Gastrocnemius medialis (tissue), 4 donors: Measurements from ENCODE around the gene OBSCN. TPM values are rescaled to one million over a fixed set of nuclear protein-coding genes. Genes with fewer than 3 reads are reported as not detected.

Source experiments
- ATAC-seq, 2 donors: fragments of 150-250 bp; one replicate each; pipeline ENCODE4 v1.9.1; 2016
- DNase-seq, 2 donors: peaks; one replicate each; pipeline ENCODE4 v3.0.0-alpha.2; 2019
- H3K27ac ChIP-seq, 4 donors: fragments of 200-600 bp; sonication (generic); 1 replicate in 1 of 4; 2 replicates in 3 of 4; pipeline ENCODE4 v1.5.1; 2016 to 2018; ENCODE audit warnings: mild to moderate bottlenecking in 2 of 4, moderate library complexity in 1 of 4
- H3K27me3 ChIP-seq, 3 donors: fragments of 200-600 bp; sonication (generic) in 2 of 3; 1 replicate in 1 of 3; 2 replicates in 2 of 3; pipeline versions ENCODE4 v1.5.1 to v1.6.0; 2016 to 2019; ENCODE audit warnings: mild to moderate bottlenecking in 1 of 3, moderate library complexity in 1 of 3
- H3K36me3 ChIP-seq, 2 donors: fragments of 200-600 bp; sonication (generic) in 1 of 2; one replicate each; pipeline ENCODE4 v1.5.1; 2017 to 2018
- H3K4me1 ChIP-seq, 2 donors: fragments of 200-600 bp; sonication (generic) in 1 of 2; one replicate each; pipeline ENCODE4 v1.5.1; 2016 to 2017; ENCODE audit warnings: mild to moderate bottlenecking in 2 of 2
- H3K4me3 ChIP-seq, 4 donors: fragments of 200-600 bp; sonication (generic) in 3 of 4; 1 replicate in 1 of 4; 2 replicates in 3 of 4; pipeline ENCODE4 v1.5.1; 2016 to 2019; ENCODE audit warnings: mild to moderate bottlenecking in 2 of 4
- H3K9me3 ChIP-seq, 3 donors: fragments of 200-600 bp; sonication (generic) in 2 of 3; 1 replicate in 1 of 3; 2 replicates in 2 of 3; pipeline ENCODE4 v1.5.1; 2016 to 2019
- POLR2A ChIP-seq, 2 donors: fragments of 450-650 bp; IDR thresholded peaks; one replicate each; pipeline ENCODE4 v1.6.1; 2017; ENCODE audit warnings: antibody characterized with exemption in 2 of 2, mild to moderate bottlenecking in 2 of 2, moderate library complexity in 2 of 2
- in situ Hi-C, 4 donors: fragments of 200-750 bp; cut with MboI; loops; one replicate each; pipeline versions ENCODE4 v1.15.0 to v1.8.0; 2017; ENCODE audit warnings: low sequenced_read_pairs in 4 of 4
- intact Hi-C: fragments of 100-400 bp; cut with DNase I; formaldehyde crosslinking; loops from one replicate; pipeline ENCODE4 v1.15.1; 2023; ENCODE audit warnings: low total_unique reads
- total RNA-seq, 4 donors: library from RNA; depleted of rRNA; stranded (reverse); fragments of >200 nt; gene quantifications; one replicate each; pipeline versions ENCODE4 v1.1.0 to v1.2.3, GENCODE V29; 2016
- TF ChIP-seq, protein P1 (sequence below), 5 experiments: fragments of 450-650 bp in 3 of 5; fragments of 200-600 bp in 2 of 5; sonication (generic) in 2 of 5; IDR thresholded peaks in 4 of 5; conservative IDR thresholded peaks in 1 of 5; 1 replicate in 4 of 5; 2 replicates in 1 of 5; pipeline ENCODE4 v1.5.1; 2016 to 2019; ENCODE audit warnings: antibody characterized with exemption in 5 of 5, mild to moderate bottlenecking in 3 of 5, moderate library complexity in 3 of 5

OBSCN gene
- total RNA-seq, 4 donors from 2014 or later: 798 to 1,571 (median 1,162) TPM

DNA sequence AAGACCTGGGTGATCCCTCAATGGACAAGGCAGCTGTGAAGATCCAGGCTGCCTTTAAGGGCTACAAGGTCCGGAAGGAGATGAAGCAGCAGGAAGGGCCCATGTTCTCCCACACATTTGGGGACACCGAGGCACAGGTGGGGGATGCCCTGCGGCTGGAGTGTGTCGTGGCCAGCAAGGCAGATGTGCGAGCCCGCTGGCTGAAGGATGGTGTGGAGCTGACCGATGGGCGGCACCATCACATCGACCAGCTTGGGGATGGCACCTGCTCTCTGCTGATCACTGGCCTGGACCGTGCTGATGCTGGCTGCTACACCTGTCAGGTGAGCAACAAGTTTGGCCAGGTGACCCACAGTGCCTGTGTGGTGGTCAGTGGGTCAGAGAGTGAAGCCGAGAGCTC is 113.6 kb downstream of the OBSCN start:
- intact Hi-C loops (no loop called here), in situ Hi-C loops (no loop called here)
- no peak overlapping the region for H3K4me3 ChIP-seq
- ATAC-seq: no peak
- H3K36me3 ChIP-seq: peaks cover 6 to 82% of the 10 kb centered on the region in 2 donors
- TF ChIP-seq POLR2A (IDR thresholded peaks at IDR 0.05): no peak
- TF ChIP-seq, protein P1, sequence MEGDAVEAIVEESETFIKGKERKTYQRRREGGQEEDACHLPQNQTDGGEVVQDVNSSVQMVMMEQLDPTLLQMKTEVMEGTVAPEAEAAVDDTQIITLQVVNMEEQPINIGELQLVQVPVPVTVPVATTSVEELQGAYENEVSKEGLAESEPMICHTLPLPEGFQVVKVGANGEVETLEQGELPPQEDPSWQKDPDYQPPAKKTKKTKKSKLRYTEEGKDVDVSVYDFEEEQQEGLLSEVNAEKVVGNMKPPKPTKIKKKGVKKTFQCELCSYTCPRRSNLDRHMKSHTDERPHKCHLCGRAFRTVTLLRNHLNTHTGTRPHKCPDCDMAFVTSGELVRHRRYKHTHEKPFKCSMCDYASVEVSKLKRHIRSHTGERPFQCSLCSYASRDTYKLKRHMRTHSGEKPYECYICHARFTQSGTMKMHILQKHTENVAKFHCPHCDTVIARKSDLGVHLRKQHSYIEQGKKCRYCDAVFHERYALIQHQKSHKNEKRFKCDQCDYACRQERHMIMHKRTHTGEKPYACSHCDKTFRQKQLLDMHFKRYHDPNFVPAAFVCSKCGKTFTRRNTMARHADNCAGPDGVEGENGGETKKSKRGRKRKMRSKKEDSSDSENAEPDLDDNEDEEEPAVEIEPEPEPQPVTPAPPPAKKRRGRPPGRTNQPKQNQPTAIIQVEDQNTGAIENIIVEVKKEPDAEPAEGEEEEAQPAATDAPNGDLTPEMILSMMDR (IDR thresholded peaks at IDR 0.05 in 4 of 5, conservative IDR thresholded peaks at IDR 0.05 in 1 of 5): no peak
- no peaks in the 10 kb centered on the region for H3K27me3 ChIP-seq
- DNase-seq: no peak
- H3K9me3 ChIP-seq: no peaks in the 10 kb centered on the region
- H3K27ac ChIP-seq: peak overlapping the region in 3 of 4 donors; percentile 3 to 55 (median 35)
- H3K4me1 ChIP-seq: peaks cover 0 to 10% of the 10 kb centered on the region in 2 donors

DNA sequence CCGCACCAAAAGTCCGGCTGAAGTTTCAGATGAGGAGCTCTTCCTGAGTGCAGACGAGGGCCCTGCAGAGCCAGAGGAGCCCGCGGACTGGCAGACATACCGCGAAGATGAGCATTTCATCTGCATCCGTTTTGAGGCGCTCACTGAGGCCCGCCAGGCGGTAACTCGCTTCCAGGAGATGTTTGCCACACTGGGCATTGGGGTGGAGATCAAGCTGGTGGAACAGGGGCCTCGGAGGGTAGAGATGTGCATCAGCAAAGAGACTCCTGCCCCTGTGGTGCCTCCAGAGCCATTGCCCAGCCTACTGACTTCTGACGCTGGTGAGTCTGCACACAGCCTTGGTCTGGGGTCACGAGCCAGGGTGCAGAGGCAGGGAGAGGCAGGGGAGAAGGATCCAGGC is 114.1 kb downstream of the OBSCN start:
- Histone ChIP-seq H3K9me3 (no peaks in the 10 kb centered on the region), H3K4me1 (peaks cover under 1 to 12% of the 10 kb centered on the region in 2 donors), H3K36me3 (peaks cover 6 to 85% of the 10 kb centered on the region in 2 donors), H3K27me3 (no peaks in the 10 kb centered on the region), H3K27ac (peak overlapping the region in 1 of 4 donors; percentile 55), H3K4me3 (no peak overlapping the region)
- intact Hi-C loops (no loop called here), in situ Hi-C loops (no loop called here)
- DNase-seq: no peak
- no peak for ATAC-seq
- no peak for TF ChIP-seq POLR2A (IDR thresholded peaks at IDR 0.05)
- TF ChIP-seq, protein P1 (IDR thresholded peaks at IDR 0.05 in 4 of 5, conservative IDR thresholded peaks at IDR 0.05 in 1 of 5): no peak

DNA sequence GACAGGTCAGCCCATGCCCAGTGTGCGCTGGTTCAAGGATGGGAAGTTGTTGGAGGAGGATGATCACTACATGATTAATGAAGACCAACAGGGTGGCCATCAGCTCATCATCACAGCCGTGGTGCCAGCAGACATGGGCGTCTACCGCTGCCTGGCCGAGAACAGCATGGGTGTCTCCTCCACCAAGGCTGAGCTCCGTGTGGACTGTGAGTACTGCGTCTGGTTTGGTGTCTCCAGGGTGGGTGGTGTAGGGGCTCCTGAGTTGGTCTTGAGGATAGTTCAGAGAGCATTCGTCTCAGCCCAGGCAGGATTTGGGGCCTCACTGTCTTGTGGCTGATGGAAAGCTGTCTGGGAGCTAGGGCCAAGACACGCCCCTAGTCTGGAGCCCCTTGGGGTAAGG is 115.6 kb downstream of the OBSCN start:
- DNase-seq (no peak), ATAC-seq (no peak)
- Histone ChIP-seq H3K27me3 (no peaks in the 10 kb centered on the region), H3K36me3 (peaks cover 6 to 70% of the 10 kb centered on the region in 2 donors), H3K4me1 (peaks cover 6 to 23% of the 10 kb centered on the region in 2 donors), H3K4me3 (no peak overlapping the region), H3K9me3 (no peaks in the 10 kb centered on the region), H3K27ac (peak overlapping the region in 3 of 4 donors; percentile 7 to 42 (median 21))
- intact Hi-C loops: no loop called here
- in situ Hi-C loops: no loop called here
- TF ChIP-seq POLR2A (IDR thresholded peaks at IDR 0.05): no peak
- TF ChIP-seq, protein P1 (IDR thresholded peaks at IDR 0.05 in 4 of 5, conservative IDR thresholded peaks at IDR 0.05 in 1 of 5): no peak

DNA sequence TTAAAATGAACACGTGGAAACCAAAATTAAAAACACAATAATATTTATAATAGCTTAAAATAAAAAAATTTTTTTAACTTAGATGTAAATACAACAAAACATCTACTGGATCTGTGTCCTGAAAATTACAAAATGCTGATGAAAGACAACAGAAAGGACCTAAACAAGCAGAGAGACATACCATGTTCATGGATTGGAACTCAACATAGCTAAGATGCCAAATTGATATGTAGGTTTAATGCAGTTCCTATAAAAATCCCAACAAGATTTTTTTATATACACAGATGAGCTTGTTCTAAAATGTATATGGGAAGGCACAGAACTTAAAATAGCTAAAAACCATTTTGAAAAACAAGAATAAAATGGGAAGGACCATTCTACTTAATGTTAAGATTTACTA is 117.4 kb downstream of the OBSCN start:
- Histone ChIP-seq H3K36me3 (peaks cover 6 to 52% of the 10 kb centered on the region in 2 donors), H3K4me3 (no peak overlapping the region), H3K4me1 (peaks cover 11 to 29% of the 10 kb centered on the region in 2 donors), H3K9me3 (no peaks in the 10 kb centered on the region), H3K27me3 (no peaks in the 10 kb centered on the region), H3K27ac (no peak overlapping the region)
- intact Hi-C loops (no loop called here), in situ Hi-C loops (no loop called here)
- no peak for ATAC-seq
- DNase-seq: no peak
- no peak for TF ChIP-seq POLR2A (IDR thresholded peaks at IDR 0.05)
- TF ChIP-seq, protein P1 (IDR thresholded peaks at IDR 0.05 in 4 of 5, conservative IDR thresholded peaks at IDR 0.05 in 1 of 5): no peak

DNA sequence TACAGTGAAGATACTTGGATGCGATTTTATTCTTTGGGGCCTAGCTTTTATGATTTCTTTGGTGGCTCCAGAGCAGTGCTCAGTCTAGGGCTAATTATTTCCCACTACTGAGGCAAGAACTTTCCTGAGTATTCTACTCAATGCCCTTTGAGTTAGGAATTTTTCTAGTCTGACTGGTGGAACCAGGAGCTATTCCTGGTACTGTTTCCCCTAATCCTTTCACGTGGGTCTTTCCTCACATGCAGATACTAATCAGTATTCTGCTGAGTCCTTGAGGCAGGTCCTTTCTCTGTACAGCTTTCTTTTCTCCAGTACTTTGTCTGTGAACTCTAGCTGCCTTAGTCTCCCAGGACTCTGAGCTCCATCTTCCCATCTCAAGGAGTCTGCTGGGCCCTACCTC is 122.0 kb downstream of the OBSCN start:
- Histone ChIP-seq H3K27ac (peak overlapping the region; percentile 16 to 58 (median 41)), H3K36me3 (peaks cover 0 to 42% of the 10 kb centered on the region in 2 donors), H3K4me1 (peaks cover 11 to 24% of the 10 kb centered on the region in 2 donors), H3K4me3 (no peak overlapping the region), H3K27me3 (no peaks in the 10 kb centered on the region), H3K9me3 (no peaks in the 10 kb centered on the region)
- intact Hi-C loops: no loop called here
- TF ChIP-seq, protein P1 (IDR thresholded peaks at IDR 0.05 in 4 of 5, conservative IDR thresholded peaks at IDR 0.05 in 1 of 5): no peak
- no peak for TF ChIP-seq POLR2A (IDR thresholded peaks at IDR 0.05)
- ATAC-seq: peak; percentile 22 to 38
- no peak for DNase-seq
- in situ Hi-C loops: no loop called here
